Gastroesophageal sphincter (tissue), 4 donors: ENCODE measurements around the gene LDB2. TPM values are rescaled to one million over a fixed set of nuclear protein-coding genes. Genes with fewer than 3 reads are reported as not detected.

Experiments
- ATAC-seq: fragments of 150-250 bp; one replicate; pipeline ENCODE4 v1.9.1; 2016; ENCODE audit warnings: mild to moderate bottlenecking, moderate library complexity
- H3K27ac ChIP-seq, 4 donors: fragments of 200-600 bp; sonication (generic) in 3 of 4; 1 replicate in 3 of 4; 2 replicates in 1 of 4; pipeline ENCODE4 v1.5.1; 2016 to 2019
- H3K27me3 ChIP-seq: fragments of 200-600 bp; sonication (generic); one replicate; pipeline ENCODE4 v1.5.1; 2019
- H3K36me3 ChIP-seq, 2 donors: fragments of 200-600 bp; sonication (generic); one replicate each; pipeline ENCODE4 v1.5.1; 2019; ENCODE audit warnings: control low read depth in 1 of 2
- H3K4me1 ChIP-seq, 3 donors: fragments of 200-600 bp; sonication (generic); 1 replicate in 2 of 3; 2 replicates in 1 of 3; pipeline ENCODE4 v1.5.1; 2016 to 2019; ENCODE audit warnings: control low read depth in 2 of 3
- H3K4me3 ChIP-seq, 2 donors: fragments of 200-600 bp; sonication (generic); one replicate each; pipeline ENCODE4 v1.5.1; 2019; ENCODE audit warnings: mild to moderate bottlenecking in 1 of 2, moderate library complexity in 1 of 2
- H3K9me3 ChIP-seq, 3 donors: fragments of 200-600 bp; sonication (generic); one replicate each; pipeline ENCODE4 v1.5.1; 2017 to 2019; ENCODE audit warnings: control low read depth in 2 of 3
- EP300 ChIP-seq: sonication (generic); formaldehyde crosslinking; IDR thresholded peaks from one replicate; pipeline ENCODE4 v1.6.1; 2017; ENCODE audit warnings: antibody characterized with exemption, mild to moderate bottlenecking
- POLR2A ChIP-seq, 2 donors: fragments of 450-650 bp; IDR thresholded peaks; one replicate each; pipeline ENCODE4 v1.6.1; 2017; ENCODE audit warnings: antibody characterized with exemption in 2 of 2, mild to moderate bottlenecking in 2 of 2, moderate library complexity in 1 of 2
- POLR2AphosphoS5 ChIP-seq: sonication (generic); formaldehyde crosslinking; IDR thresholded peaks from one replicate; pipeline ENCODE4 v1.6.1; 2017; ENCODE audit warnings: antibody characterized with exemption
- WGBS, 2 donors: methylation state at CpG; one replicate each; pipeline ENCODE4 v1.1.5; 2018; ENCODE audit warnings: low coverage in 1 of 2; 5-methylcytosine and 5-hydroxymethylcytosine counted together
- total RNA-seq, 4 donors: library from RNA; depleted of rRNA; stranded (reverse); fragments of >200 nt; gene quantifications; one replicate each; pipeline ENCODE4 v1.1.0, GENCODE V29; 2016
- TF ChIP-seq, protein P1 (sequence below), 4 experiments: fragments of 200-600 bp in 2 of 4; fragments of 450-650 bp in 2 of 4; sonication (generic) in 1 of 4; IDR thresholded peaks; one replicate each; pipeline ENCODE4 v1.5.1; 2017 to 2019; ENCODE audit warnings: antibody characterized with exemption in 4 of 4, mild to moderate bottlenecking in 2 of 4, moderate library complexity in 2 of 4

LDB2 gene
- total RNA-seq, 4 donors from 2014 or later, result 23.6 to 29.6 (median 28.3) TPM

DNA sequence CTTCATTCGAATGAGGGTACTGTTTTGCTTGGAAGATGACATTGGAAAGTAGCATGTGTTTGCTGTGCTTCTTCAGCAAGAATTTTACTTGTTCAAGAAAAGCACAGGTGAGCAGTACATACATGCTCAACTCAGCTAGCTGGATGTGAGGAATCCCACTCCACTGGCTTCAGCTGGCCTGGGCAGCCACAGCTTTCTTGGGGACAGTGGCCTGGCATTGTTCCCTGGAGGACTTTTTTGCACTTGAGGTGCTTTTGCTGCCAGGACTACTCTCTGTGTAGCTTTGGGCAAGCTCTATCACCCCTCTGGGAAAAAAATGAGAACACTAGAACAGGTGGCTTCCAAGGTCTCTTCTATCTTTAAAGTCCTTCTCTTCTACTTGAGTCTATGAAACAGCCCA is 184.3 kb downstream of the LDB2 start:
- H3K4me3 ChIP-seq, result no peak overlapping the region
- H3K36me3 ChIP-seq, result no peaks in the 10 kb centered on the region
- H3K27me3 ChIP-seq, result no peaks in the 10 kb centered on the region
- WGBS, 2 donors, result 100% methylated on average over 1 of the region's 1 CpG; no CpG with 5 or more reads in 1 of the 2 donors
- peaks cover 0 to 6% (median 0%) of the 10 kb centered on the region in 3 donors for H3K4me1 ChIP-seq
- ATAC-seq, result no peak
- no peak for TF ChIP-seq EP300
- no peak for TF ChIP-seq POLR2AphosphoS5
- TF ChIP-seq, protein P1, sequence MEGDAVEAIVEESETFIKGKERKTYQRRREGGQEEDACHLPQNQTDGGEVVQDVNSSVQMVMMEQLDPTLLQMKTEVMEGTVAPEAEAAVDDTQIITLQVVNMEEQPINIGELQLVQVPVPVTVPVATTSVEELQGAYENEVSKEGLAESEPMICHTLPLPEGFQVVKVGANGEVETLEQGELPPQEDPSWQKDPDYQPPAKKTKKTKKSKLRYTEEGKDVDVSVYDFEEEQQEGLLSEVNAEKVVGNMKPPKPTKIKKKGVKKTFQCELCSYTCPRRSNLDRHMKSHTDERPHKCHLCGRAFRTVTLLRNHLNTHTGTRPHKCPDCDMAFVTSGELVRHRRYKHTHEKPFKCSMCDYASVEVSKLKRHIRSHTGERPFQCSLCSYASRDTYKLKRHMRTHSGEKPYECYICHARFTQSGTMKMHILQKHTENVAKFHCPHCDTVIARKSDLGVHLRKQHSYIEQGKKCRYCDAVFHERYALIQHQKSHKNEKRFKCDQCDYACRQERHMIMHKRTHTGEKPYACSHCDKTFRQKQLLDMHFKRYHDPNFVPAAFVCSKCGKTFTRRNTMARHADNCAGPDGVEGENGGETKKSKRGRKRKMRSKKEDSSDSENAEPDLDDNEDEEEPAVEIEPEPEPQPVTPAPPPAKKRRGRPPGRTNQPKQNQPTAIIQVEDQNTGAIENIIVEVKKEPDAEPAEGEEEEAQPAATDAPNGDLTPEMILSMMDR (IDR thresholded peaks at IDR 0.05), result no peak
- no peak for TF ChIP-seq POLR2A (IDR thresholded peaks at IDR 0.05)
- no peaks in the 10 kb centered on the region for H3K9me3 ChIP-seq
- no peak overlapping the region for H3K27ac ChIP-seq

DNA sequence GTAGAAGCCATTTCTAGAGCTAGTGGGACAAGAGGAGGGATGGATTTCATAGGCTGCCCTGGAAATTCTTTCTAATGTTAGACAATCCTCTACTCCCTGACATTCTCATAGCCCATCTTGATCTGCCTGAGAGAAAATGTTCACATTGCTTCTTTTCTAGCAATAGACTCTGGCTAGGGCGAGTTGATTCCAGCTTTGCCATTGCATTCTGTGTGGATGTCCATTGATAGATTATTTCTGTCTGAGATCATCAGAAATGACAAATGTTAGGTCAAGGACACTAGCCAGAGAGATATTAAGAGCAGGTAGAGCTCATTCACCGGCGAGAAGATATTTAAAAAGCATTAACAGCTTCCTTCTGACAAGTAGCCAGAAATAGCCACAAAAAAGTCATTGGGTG is 184.7 kb downstream of the LDB2 start:
- no peak overlapping the region for H3K4me3 ChIP-seq
- H3K27ac ChIP-seq, result no peak overlapping the region
- no peaks in the 10 kb centered on the region for H3K9me3 ChIP-seq
- whole genome bisulfite sequencing, 2 donors, result 63 to 72% methylated on average over 3 of the region's 3 CpGs
- no peaks in the 10 kb centered on the region for H3K36me3 ChIP-seq
- no peaks in the 10 kb centered on the region for H3K27me3 ChIP-seq
- ATAC-seq, result no peak
- peaks cover 0 to 6% (median 0%) of the 10 kb centered on the region in 3 donors for H3K4me1 ChIP-seq
- TF ChIP-seq POLR2AphosphoS5 (no peak), POLR2A (IDR thresholded peaks at IDR 0.05) (no peak), EP300 (no peak)
- TF ChIP-seq, protein P1 (IDR thresholded peaks at IDR 0.05), result no peak

DNA sequence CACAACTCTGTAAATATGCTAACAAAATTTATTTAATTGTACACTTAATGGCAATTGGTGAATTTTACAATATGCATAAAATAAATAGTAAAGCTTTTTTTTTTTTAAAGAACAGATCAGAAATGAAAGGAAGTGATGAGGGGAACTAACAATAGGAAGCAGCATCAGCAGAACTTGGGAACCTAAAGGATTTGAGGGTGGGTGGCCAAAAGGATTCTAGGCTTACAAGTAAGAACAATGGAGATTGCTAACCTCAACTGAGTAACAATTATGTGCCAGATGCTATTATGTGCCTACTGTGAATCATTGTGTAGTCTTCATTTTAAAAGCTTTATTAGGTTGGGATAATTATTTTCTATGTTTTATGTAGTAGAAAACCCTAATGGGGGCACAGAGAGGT is 185.2 kb downstream of the LDB2 start:
- H3K4me1 ChIP-seq, result peaks cover 0 to 6% (median 0%) of the 10 kb centered on the region in 3 donors
- no peaks in the 10 kb centered on the region for H3K36me3 ChIP-seq
- no peak for TF ChIP-seq POLR2AphosphoS5
- TF ChIP-seq POLR2A (IDR thresholded peaks at IDR 0.05), result no peak
- no peaks in the 10 kb centered on the region for H3K27me3 ChIP-seq
- H3K27ac ChIP-seq, result no peak overlapping the region
- no peak for ATAC-seq
- no peak overlapping the region for H3K4me3 ChIP-seq
- no peaks in the 10 kb centered on the region for H3K9me3 ChIP-seq

DNA sequence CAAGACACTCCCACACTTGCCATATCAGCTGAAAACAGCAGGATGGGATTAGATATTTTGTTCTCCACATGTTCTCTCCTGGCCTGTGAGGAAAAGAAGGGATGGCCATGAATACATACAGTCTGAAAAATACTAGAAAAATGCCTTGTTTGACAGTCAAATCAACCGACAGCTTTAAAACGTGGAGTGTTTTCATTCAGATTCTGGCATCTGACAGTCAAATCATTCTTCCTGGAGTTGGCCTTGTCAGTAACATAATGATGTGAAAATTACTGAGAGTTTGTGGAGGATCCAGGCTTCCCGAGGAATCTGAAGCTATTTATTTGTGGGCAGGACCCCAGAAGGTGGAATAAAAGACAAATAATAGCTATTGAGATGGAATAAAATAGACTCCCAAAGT is 188.2 kb downstream of the LDB2 start:
- Histone ChIP-seq H3K4me3 (no peak overlapping the region), H3K36me3 (no peaks in the 10 kb centered on the region), H3K9me3 (no peaks in the 10 kb centered on the region), H3K27ac (no peak overlapping the region), H3K27me3 (no peaks in the 10 kb centered on the region), H3K4me1 (no peaks in the 10 kb centered on the region)
- WGBS, 2 donors, result 50 to 64% methylated on average over 2 of the region's 3 CpGs
- ATAC-seq, result no peak
- TF ChIP-seq POLR2A (IDR thresholded peaks at IDR 0.05) (no peak), POLR2AphosphoS5 (no peak), EP300 (no peak)
- TF ChIP-seq, protein P1 (IDR thresholded peaks at IDR 0.05), result no peak

DNA sequence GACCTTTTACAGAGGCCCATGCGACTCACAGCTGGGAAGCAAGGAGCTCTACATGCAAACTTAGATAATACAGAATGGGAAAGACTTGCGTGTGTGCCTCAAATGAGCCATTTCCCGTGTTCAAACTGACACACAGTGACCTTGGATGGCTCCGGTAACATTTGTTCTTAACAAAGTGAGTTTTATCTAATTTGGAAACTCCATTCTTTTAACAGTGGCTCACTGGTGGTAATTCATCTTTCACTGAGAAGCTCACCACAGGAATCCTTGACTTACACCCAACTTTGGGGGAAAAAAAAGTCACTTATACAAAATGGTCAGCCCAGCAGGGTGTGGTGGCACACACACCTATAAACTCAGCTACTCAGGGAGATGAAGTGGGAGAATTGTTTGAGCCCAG is 190.6 kb downstream of the LDB2 start:
- Histone ChIP-seq H3K27ac (no peak overlapping the region), H3K36me3 (no peaks in the 10 kb centered on the region), H3K27me3 (no peaks in the 10 kb centered on the region), H3K4me3 (no peak overlapping the region), H3K9me3 (no peaks in the 10 kb centered on the region), H3K4me1 (no peaks in the 10 kb centered on the region)
- WGBS, 2 donors, result 58 to 90% methylated on average over 4 of the region's 4 CpGs
- no peak for ATAC-seq
- TF ChIP-seq POLR2A (IDR thresholded peaks at IDR 0.05) (no peak), EP300 (no peak), POLR2AphosphoS5 (no peak)
- TF ChIP-seq, protein P1 (IDR thresholded peaks at IDR 0.05), result no peak
